RWPE2 (cell line): Measurements from ENCODE around the gene SLX4IP.
A peak's percentile ranks its signal among the peaks of the same experiment; 100 is the strongest.

Experiments used
- ATAC-seq: fragments of 200-7000 bp; cut with Tn5 transposase; 3 replicates; pipeline ENCODE4 v1.9.1; 2021; ENCODE audit warnings: low read depth
- DNase-seq: peaks from one replicate; pipeline ENCODE4 v3.0.0-alpha.2; 2020; ENCODE audit warnings: low spot score
- H3K27ac ChIP-seq: fragments of 450-650 bp; 2 replicates; pipeline ENCODE4 v1.5.1; 2017; ENCODE audit warnings: mild to moderate bottlenecking; ENCODE audit not compliant: poor library complexity, severe bottlenecking
- H3K27me3 ChIP-seq: fragments of 250-450 bp; sonication (Bioruptor Pico); 2 replicates; pipeline ENCODE4 v1.5.1; 2021; ENCODE audit warnings: mild to moderate bottlenecking, moderate library complexity; ENCODE audit not compliant: insufficient read depth, poor library complexity, severe bottlenecking
- H3K36me3 ChIP-seq: fragments of 250-450 bp; sonication (Bioruptor Pico); 2 replicates; pipeline ENCODE4 v1.5.1; 2020; ENCODE audit warnings: low read depth, mild to moderate bottlenecking, moderate library complexity
- H3K4me1 ChIP-seq: fragments of 250-450 bp; sonication (Bioruptor Pico); 2 replicates; pipeline ENCODE4 v1.5.1; 2021; ENCODE audit warnings: mild to moderate bottlenecking, moderate library complexity; ENCODE audit not compliant: insufficient read depth, poor library complexity, severe bottlenecking
- H3K4me3 ChIP-seq: fragments of 250-450 bp; sonication (Bioruptor Pico); 2 replicates; pipeline ENCODE4 v1.5.1; 2021; ENCODE audit warnings: mild to moderate bottlenecking, moderate library complexity; ENCODE audit not compliant: severe bottlenecking
- H3K9me3 ChIP-seq: fragments of 250-450 bp; sonication (Bioruptor Pico); 2 replicates; pipeline ENCODE4 v1.5.1; 2021; ENCODE audit warnings: mild to moderate bottlenecking, moderate library complexity; ENCODE audit not compliant: severe bottlenecking
- CTCF ChIP-seq: fragments of 450-650 bp; IDR thresholded peaks from one replicate; pipeline ENCODE4 v1.5.1; 2017; ENCODE audit warnings: mild to moderate bottlenecking, moderate library complexity; ENCODE audit not compliant: poor library complexity, severe bottlenecking

Gene SLX4IP

GRCh38 chr20:10434832-10435812, at the start of gene SLX4IP:
TSS of gene SLX4IP (plus strand) at chr20:10435305. CDS start at chr20:10458205, 22,900 bp downstream.
- Histone ChIP-seq H3K4me3 (peak within 1 kb of the TSS; percentile 75), H3K4me1 (peaks cover 13% of the 10 kb centered on the region), H3K36me3 (peaks cover 12% of the 10 kb centered on the region), H3K9me3 (no peaks in the 10 kb centered on the region), H3K27ac (peak within 1 kb of the TSS; percentile 79), H3K27me3 (no peaks in the 10 kb centered on the region)
- ATAC-seq = peak; percentile 78
- DNase-seq = peak; percentile 93
- TF ChIP-seq CTCF = no peak

DNA sequence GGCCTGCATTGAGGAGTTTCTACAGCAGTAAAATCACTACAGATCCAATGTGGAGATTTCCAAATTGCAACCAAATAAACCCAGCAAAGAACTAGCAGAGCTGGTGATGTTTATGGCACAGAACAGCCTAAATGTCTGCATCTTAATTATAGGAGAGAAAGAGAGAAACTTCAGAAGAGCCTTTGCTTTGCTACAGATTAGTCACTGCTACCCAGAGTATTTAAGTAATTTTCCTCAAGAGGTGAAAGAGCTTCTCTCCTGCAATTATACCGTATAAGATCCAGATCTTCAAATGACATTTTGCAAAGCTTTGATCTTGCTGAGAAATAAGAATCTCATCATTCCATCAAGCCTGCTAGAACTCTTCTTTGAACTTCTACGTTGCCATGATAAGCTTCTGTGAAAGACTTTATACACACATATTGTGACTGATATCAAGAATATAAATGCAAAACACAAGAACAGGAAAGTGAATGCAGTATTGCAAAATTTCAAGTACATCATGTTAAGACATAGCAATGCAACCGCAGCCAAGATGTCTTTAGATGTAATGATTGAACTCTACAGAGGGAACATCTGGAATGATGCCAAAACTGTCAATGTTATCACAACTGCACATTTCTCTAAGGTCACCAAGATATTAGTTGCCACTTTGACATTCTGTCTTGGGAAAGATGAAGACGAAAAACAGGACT, 49.1 kb upstream of the SLX4IP start:
- DNase-seq (no peak), ATAC-seq (no peak)
- H3K4me1 ChIP-seq = no peaks in the 10 kb centered on the region
- no peaks in the 10 kb centered on the region for H3K27me3 ChIP-seq
- H3K9me3 ChIP-seq = no peaks in the 10 kb centered on the region
- no peaks in the 10 kb centered on the region for H3K36me3 ChIP-seq
- H3K27ac ChIP-seq = no peak overlapping the region
- no peak for TF ChIP-seq CTCF
- no peak overlapping the region for H3K4me3 ChIP-seq

DNA sequence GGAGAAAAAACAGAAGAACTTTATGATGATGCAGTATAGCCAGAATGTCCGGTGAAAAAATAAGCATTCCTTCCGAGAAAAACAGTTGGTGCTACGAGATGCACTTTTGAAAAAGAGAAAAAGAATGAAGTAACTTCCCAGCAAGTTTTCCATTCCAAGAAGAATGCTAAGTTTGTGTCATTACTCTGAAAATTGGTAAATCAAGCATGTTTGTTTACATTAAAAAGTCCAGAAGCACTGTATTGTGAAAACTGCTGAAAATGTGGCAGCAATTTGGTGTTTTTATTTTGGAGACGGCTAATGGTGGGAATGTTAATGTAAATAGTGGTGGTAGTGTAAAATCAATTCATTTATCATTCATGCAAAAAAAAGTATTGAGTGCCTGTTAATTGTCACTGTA, 47.4 kb upstream of the SLX4IP start:
- no peak overlapping the region for H3K4me3 ChIP-seq

GRCh38 chr20:10388597-10388996, 46.5 kb upstream of the SLX4IP start:
- Histone ChIP-seq H3K27me3 (no peaks in the 10 kb centered on the region), H3K9me3 (no peaks in the 10 kb centered on the region), H3K4me1 (no peaks in the 10 kb centered on the region), H3K36me3 (no peaks in the 10 kb centered on the region), H3K4me3 (no peak overlapping the region), H3K27ac (no peak overlapping the region)
- TF ChIP-seq CTCF = no peak
- DNase-seq (no peak), ATAC-seq (no peak)

More for the DNA sequence above, 47.4 kb upstream of the SLX4IP start:
- Histone ChIP-seq H3K27me3 (no peaks in the 10 kb centered on the region), H3K27ac (no peak overlapping the region), H3K36me3 (no peaks in the 10 kb centered on the region), H3K9me3 (no peaks in the 10 kb centered on the region), H3K4me1 (no peaks in the 10 kb centered on the region)
- TF ChIP-seq CTCF = no peak
- ATAC-seq (no peak), DNase-seq (no peak)
